ENCODE measurements around the gene COG4.

The COG4 gene

DNA sequence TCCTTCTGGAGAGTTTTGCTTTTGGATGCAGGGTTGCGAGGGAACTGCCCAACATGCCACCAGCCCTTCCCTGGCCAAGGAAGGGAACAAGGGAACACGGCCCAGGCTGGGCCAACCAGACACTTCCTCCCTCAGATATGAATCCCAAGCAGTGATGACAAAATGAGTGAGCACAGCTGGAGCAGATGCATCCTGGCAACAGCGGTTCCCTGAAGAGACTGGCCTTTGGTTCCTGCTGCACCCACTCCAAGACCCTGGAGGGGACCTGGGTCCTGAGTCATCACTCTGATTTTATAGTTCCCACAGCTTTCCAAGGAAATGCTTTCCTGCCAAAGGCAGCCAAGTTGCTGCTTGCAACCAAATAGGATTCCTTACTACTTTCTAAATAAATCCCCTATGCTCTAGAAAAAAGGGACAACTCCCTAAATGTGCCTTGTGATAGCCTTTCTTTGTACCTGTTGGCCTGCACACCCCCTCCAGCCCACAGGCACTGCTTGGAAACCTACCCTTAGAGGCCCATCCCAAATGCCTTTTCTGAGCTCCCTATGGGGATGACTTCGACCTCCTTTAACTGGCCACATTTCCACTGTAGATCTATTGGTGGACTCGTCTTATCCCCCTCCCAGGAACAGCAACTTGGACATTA, 89.8 kb downstream of the COG4 start:
- no peak for DNase-seq (ENCODE audit: low spot score)
- TF ChIP-seq, protein P1, sequence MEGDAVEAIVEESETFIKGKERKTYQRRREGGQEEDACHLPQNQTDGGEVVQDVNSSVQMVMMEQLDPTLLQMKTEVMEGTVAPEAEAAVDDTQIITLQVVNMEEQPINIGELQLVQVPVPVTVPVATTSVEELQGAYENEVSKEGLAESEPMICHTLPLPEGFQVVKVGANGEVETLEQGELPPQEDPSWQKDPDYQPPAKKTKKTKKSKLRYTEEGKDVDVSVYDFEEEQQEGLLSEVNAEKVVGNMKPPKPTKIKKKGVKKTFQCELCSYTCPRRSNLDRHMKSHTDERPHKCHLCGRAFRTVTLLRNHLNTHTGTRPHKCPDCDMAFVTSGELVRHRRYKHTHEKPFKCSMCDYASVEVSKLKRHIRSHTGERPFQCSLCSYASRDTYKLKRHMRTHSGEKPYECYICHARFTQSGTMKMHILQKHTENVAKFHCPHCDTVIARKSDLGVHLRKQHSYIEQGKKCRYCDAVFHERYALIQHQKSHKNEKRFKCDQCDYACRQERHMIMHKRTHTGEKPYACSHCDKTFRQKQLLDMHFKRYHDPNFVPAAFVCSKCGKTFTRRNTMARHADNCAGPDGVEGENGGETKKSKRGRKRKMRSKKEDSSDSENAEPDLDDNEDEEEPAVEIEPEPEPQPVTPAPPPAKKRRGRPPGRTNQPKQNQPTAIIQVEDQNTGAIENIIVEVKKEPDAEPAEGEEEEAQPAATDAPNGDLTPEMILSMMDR (IDR thresholded peaks at IDR 0.05; ENCODE audit: extremely low read depth, missing control alignments) = no peak

DNA sequence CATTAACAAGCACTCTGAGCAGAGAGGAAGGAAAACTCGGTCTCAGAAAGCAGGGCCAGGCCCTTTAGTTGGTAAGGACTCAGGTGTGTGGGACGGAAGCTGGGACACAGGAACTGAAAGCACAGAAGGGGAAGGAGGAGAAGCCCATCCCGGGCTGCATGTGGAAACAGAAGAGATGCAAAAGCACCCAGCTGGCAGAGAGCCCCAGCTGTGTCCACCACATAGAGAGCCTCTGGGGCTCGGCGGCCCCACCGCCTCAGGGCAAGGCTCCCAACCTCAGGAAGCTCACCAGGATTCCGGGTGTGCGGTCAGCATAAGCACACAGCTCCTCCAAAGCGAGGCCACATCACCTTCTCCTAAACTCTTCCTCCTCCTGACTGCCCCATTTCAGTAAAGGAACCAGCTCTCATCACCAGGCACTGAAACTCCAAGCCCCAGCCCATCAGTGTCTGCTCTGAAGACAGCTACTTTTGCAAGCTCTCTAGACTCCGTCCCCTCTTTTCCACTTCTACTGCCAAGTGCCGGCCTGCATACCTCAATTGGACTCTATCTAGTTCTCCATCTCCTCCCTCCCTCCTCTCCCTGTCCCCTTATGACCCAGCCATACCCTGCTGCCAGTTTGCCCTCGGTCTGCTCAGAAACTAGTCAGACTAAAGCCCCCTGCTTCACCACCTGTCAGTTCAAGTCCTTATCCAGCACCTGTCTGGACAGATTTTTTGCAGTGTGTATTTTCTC, 90.5 kb downstream of the COG4 start:
- no peak for DNase-seq (ENCODE audit: low spot score)
- TF ChIP-seq, protein P1 (IDR thresholded peaks at IDR 0.05; ENCODE audit: extremely low read depth, missing control alignments) = no peak

DNA sequence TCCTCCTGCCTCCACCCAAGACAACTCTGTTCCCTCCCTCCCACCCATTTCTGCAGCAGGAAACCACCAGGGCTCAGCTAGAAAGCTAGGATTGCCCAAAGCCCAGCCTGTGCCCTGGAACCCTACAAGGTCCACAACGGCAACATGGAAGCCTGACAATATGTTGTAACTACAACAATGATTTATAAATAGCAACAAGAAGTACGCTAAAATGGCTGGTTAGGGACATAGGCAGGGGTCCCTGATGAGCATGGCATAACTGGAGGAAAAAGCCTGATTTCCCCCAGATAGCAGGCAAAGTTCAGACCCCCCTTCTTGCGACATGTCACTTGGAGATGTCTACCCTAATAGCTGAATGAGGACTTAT, 91.0 kb downstream of the COG4 start:
- TF ChIP-seq, protein P1 (IDR thresholded peaks at IDR 0.05; ENCODE audit: extremely low read depth, missing control alignments) = no peak
- DNase-seq (ENCODE audit: low spot score) = no peak

DNA sequence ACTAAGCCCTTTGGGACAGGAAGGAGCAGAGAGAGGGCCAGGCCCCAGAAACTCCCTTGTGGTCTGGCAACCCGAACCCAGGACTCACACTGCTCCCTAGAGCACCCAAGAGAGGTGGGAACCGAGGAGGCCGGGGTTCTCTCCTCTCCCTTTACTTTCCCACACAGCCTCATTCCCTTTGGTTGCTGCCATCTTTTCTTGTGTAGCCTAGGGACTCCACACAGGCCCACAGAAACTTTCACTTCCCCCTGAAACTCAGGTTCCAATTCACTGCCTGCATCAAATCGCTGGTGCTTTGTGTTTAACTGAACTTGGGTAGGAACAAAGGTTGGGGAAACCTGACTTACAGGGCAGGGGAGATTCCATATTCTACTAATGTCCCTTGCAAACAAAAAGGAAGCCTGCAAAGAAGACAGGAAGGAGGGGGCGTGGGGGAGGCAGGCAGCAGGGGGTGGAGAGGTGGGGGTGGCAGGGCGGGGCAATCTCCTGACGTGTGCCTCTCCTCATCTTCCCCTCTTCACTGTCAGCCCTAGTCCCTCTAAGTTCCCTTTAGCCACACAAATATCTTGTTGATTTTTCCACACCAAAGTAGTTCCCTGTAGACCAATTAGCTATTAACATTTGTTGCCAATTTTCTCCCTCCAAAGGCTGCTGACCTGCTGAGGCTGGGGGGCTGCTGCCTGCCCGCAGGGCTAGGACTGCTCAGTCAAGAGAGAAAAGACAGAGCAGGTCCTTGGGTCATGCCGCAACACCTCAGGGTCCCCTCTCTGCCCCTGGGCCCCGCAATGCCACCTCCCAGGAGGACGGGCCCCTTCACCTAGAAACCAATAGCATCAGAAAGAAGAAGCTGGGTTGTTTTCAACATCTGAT, 92.5 kb downstream of the COG4 start:
- TF ChIP-seq, protein P1 (IDR thresholded peaks at IDR 0.05; ENCODE audit: extremely low read depth, missing control alignments) = no peak
- DNase-seq (ENCODE audit: low spot score) = peak; percentile 79
